Ascending aorta (tissue), 2 donors: ENCODE data around the gene PLA2G4A. TPM values are rescaled to one million over a fixed set of nuclear protein-coding genes. Genes with fewer than 3 reads are reported as not detected.

ENCODE experiments used
- DNase-seq, 2 donors: peaks; one replicate each; pipeline ENCODE4 v3.0.0-alpha.2; 2019; ENCODE audit warnings: low spot score in 2 of 2
- H3K27ac ChIP-seq, 2 donors: fragments of 200-600 bp; sonication (generic); one replicate each; pipeline ENCODE4 v1.5.1; 2016 to 2017; ENCODE audit warnings: mild to moderate bottlenecking in 1 of 2
- H3K27me3 ChIP-seq: fragments of 200-600 bp; sonication (generic); one replicate; pipeline ENCODE4 v1.5.1; 2017
- H3K36me3 ChIP-seq, 2 donors: fragments of 200-600 bp; sonication (generic); one replicate each; pipeline ENCODE4 v1.5.1; 2016
- H3K4me1 ChIP-seq, 2 donors: fragments of 200-600 bp; sonication (generic); one replicate each; pipeline ENCODE4 v1.5.1; 2016 to 2017; ENCODE audit warnings: mild to moderate bottlenecking in 1 of 2
- H3K4me3 ChIP-seq, 2 donors: fragments of 200-600 bp; sonication (generic); one replicate each; pipeline ENCODE4 v1.5.1; 2016 to 2017; ENCODE audit warnings: mild to moderate bottlenecking in 1 of 2
- H3K9me3 ChIP-seq, 2 donors: fragments of 200-600 bp; sonication (generic); one replicate each; pipeline ENCODE4 v1.5.1; 2016
- CTCF ChIP-seq, 3 experiments: fragments of 200-600 bp in 2 of 3; fragments of 450-650 bp in 1 of 3; sonication (generic) in 2 of 3; IDR thresholded peaks; one replicate each; pipeline ENCODE4 v1.5.1; 2016 to 2019; ENCODE audit warnings: antibody characterized with exemption in 3 of 3, mild to moderate bottlenecking in 1 of 3, moderate library complexity in 1 of 3
- intact Hi-C: fragments of 100-400 bp; cut with DNase I; formaldehyde crosslinking; loops from one replicate; pipeline ENCODE4 v1.15.1; 2023
- total RNA-seq: library from RNA; depleted of rRNA; stranded (reverse); fragments of >200 nt; gene quantifications from one replicate; pipeline ENCODE4 v1.1.0, GENCODE V29; 2016

PLA2G4A gene
- total RNA-seq, 1 donor from 2014 or later = 0.75 TPM

GRCh38 chr1:186864296-186864695, 35.5 kb downstream of the PLA2G4A start:
- Histone ChIP-seq H3K36me3 (no peaks in the 10 kb centered on the region), H3K4me1 (no peaks in the 10 kb centered on the region), H3K27me3 (no peaks in the 10 kb centered on the region), H3K9me3 (no peaks in the 10 kb centered on the region), H3K27ac (no peak overlapping the region), H3K4me3 (no peak overlapping the region)
- DNase-seq = no peak
- intact Hi-C loops = no loop called here
- no peak for TF ChIP-seq CTCF (IDR thresholded peaks at IDR 0.05)

- no peaks in the 10 kb centered on the region for H3K27me3 ChIP-seq
- DNase-seq = no peak
- intact Hi-C loops = no loop called here
- no peak overlapping the region for H3K27ac ChIP-seq
- no peak for TF ChIP-seq CTCF (IDR thresholded peaks at IDR 0.05)
- no peaks in the 10 kb centered on the region for H3K36me3 ChIP-seq
- H3K9me3 ChIP-seq = no peaks in the 10 kb centered on the region
- no peaks in the 10 kb centered on the region for H3K4me1 ChIP-seq
- H3K4me3 ChIP-seq = no peak overlapping the region
Observed at GRCh38 chr1:186865253-186865652, 36.5 kb downstream of the PLA2G4A start.

- no peaks in the 10 kb centered on the region for H3K27me3 ChIP-seq
- intact Hi-C loops = no loop called here
- H3K9me3 ChIP-seq = no peaks in the 10 kb centered on the region
- no peak for DNase-seq
- H3K4me1 ChIP-seq = no peaks in the 10 kb centered on the region
- no peak for TF ChIP-seq CTCF (IDR thresholded peaks at IDR 0.05)
- no peaks in the 10 kb centered on the region for H3K36me3 ChIP-seq
- no peak overlapping the region for H3K27ac ChIP-seq
- no peak overlapping the region for H3K4me3 ChIP-seq
Observed at GRCh38 chr1:186865857-186866256, 37.1 kb downstream of the PLA2G4A start.

DNA sequence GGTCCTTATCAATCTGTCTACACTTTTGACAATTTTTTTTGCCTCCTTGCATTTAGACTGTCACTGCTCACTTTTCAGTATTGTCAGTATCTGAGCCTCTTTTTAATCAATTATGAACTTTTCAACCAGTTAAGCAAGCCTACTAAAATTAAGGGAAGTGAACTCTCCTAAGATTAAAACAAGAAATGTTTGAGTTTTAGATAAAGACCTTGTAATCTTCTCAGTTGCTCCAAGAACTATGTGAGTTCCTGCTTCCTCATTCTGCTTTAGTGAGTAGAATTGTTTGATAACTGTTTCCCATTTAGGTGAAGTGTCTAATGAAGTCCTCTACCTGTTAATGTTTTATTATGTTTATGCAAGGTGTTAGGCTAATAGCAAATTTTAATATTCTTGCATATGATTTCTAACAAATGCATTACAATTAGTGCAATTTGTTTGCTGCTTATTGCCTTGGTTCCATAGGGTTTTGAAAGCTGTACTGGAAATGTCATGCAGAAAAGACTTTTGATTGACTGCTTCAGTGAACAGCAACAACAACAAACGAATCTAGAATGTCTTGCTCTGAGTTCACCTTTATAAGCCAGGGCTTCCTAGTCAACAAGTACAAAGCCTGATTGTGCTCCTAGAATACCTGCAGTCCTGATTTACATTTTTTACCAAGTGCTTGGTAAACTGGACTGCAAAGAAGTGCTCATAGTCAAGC, 40.9 kb downstream of the PLA2G4A start:
- Histone ChIP-seq H3K4me1 (no peaks in the 10 kb centered on the region), H3K36me3 (no peaks in the 10 kb centered on the region), H3K4me3 (no peak overlapping the region), H3K27ac (no peak overlapping the region), H3K27me3 (no peaks in the 10 kb centered on the region), H3K9me3 (no peaks in the 10 kb centered on the region)
- intact Hi-C loops = no loop called here
- no peak for TF ChIP-seq CTCF (IDR thresholded peaks at IDR 0.05)
- DNase-seq = no peak

DNA sequence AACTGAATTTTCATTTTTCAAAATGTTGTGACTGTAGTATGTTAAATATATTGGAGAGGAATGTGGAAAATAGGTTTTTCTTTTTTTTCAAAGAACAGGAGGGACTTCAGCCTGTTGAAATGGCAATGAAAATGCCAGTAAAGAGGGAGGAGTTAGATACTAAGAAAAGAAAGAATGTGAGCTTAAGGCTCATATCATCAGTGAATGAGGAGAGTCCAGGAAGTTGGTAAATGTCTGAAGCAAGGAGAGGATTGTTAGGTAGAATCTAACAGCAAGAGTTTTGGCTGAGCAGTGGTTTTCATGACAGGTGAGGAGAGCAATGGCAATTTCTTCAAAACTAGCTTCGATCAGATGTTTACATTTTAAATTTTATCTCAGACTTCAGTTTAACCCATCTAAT, 43.0 kb downstream of the PLA2G4A start:
- DNase-seq = no peak
- Histone ChIP-seq H3K9me3 (no peaks in the 10 kb centered on the region), H3K27ac (no peak overlapping the region), H3K27me3 (no peaks in the 10 kb centered on the region), H3K4me1 (no peaks in the 10 kb centered on the region), H3K36me3 (no peaks in the 10 kb centered on the region), H3K4me3 (no peak overlapping the region)
- TF ChIP-seq CTCF (IDR thresholded peaks at IDR 0.05) = no peak
- intact Hi-C loops = no loop called here

DNA sequence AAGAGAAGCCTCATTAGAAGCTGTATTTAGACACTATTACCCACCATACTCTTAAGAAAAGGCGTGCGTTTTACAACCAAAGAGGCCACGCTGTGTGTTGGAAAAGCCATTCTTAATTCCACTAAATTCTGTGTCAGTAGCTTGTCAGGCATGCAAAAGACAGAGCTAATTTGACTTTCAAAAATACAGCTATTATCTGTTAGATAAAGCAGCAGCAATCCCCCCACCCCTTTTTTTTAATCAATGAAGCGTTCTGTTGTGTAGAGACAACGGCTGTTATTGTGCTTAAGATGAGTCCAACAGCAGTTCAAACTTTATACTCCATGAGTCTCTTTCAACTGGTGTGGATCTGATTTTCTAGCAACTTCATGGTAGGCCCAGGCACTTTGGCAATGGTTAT, 43.5 kb downstream of the PLA2G4A start:
- no peak for DNase-seq
- Histone ChIP-seq H3K4me3 (no peak overlapping the region), H3K36me3 (no peaks in the 10 kb centered on the region), H3K27me3 (no peaks in the 10 kb centered on the region), H3K27ac (no peak overlapping the region), H3K4me1 (no peaks in the 10 kb centered on the region), H3K9me3 (no peaks in the 10 kb centered on the region)
- intact Hi-C loops = no loop called here
- TF ChIP-seq CTCF (IDR thresholded peaks at IDR 0.05) = no peak
